Measurements from ENCODE around the gene SLC44A5. TPM values are rescaled to one million over a fixed set of nuclear protein-coding genes. Genes with fewer than 3 reads are reported as not detected.
"Not testable (repeated sequence)": the region's sequence is repeated elsewhere in the genome, so short reads cannot be mapped to it uniquely, and the experiment has no call there.

SLC44A5 gene
- total RNA-seq, 2 donors from 2014 or later = 3.6 to 5.4 TPM

GRCh38 chr1:75258351-75258750, 352.6 kb downstream of the SLC44A5 start:
- H3K27me3 ChIP-seq = no peaks in the 10 kb centered on the region
- H3K4me1 ChIP-seq = no peaks in the 10 kb centered on the region
- no peak overlapping the region for H3K4me3 ChIP-seq
- intact Hi-C loops (cut with DNase I) = loop anchor here (10.0 kb wide), 1 partner anchor 366 kb away; no protein-coding TSS in a partner anchor
- WGBS, 2 donors = 80 to 82% methylated on average over 2 to 4 of the region's 4 CpGs
- no peaks in the 10 kb centered on the region for H3K36me3 ChIP-seq (replicated peaks in 1 of 2; ENCODE audit: insufficient read depth in 1 of 2, low read depth in 2 of 2)
- DNase-seq = no peak
- ATAC-seq = no peak
- TF ChIP-seq POLR2A (IDR thresholded peaks at IDR 0.05) = no peak
- no peak for TF ChIP-seq CTCF (IDR thresholded peaks at IDR 0.05)
- no peaks in the 10 kb centered on the region for H3K9me3 ChIP-seq
- no peak overlapping the region for H3K27ac ChIP-seq

GRCh38 chr1:75257424-75257823, 353.5 kb downstream of the SLC44A5 start:
- H3K4me3 ChIP-seq = no peak overlapping the region

GRCh38 chr1:75250114-75250513, 360.8 kb downstream of the SLC44A5 start:
- ATAC-seq; H3K4me1 ChIP-seq; DNase-seq; H3K36me3 ChIP-seq (replicated peaks in 1 of 2; ENCODE audit: insufficient read depth in 1 of 2, low read depth in 2 of 2); H3K9me3 ChIP-seq; H3K27ac ChIP-seq; H3K4me3 ChIP-seq; H3K27me3 ChIP-seq: not testable (repeated sequence)
- 66 to 70% methylated on average over 4 of the region's 4 CpGs for WGBS, 2 donors
- intact Hi-C loops (cut with DNase I) = loop anchor here (10.0 kb wide), 1 partner anchor 375 kb away; no protein-coding TSS in a partner anchor

More at GRCh38 chr1:75257424-75257823, 353.5 kb downstream of the SLC44A5 start:
- Histone ChIP-seq H3K36me3 (replicated peaks in 1 of 2; ENCODE audit: insufficient read depth in 1 of 2, low read depth in 2 of 2) (no peaks in the 10 kb centered on the region), H3K27me3 (no peaks in the 10 kb centered on the region), H3K27ac (no peak overlapping the region), H3K9me3 (no peaks in the 10 kb centered on the region), H3K4me1 (no peaks in the 10 kb centered on the region)
- ATAC-seq = no peak
- no peak for DNase-seq
- TF ChIP-seq CTCF (IDR thresholded peaks at IDR 0.05) (no peak), POLR2A (IDR thresholded peaks at IDR 0.05) (no peak)
- intact Hi-C loops (cut with DNase I) = loop anchor here (10.0 kb wide), 1 partner anchor 367 kb away; no protein-coding TSS in a partner anchor
- WGBS, 2 donors = 58 to 70% methylated on average over 2 of the region's 2 CpGs

GRCh38 chr1:75245239-75245638, 365.7 kb downstream of the SLC44A5 start:
- no peak for DNase-seq
- intact Hi-C loops (cut with DNase I) = no loop called here
- ATAC-seq = no peak
- Histone ChIP-seq H3K4me3 (no peak overlapping the region), H3K4me1 (no peaks in the 10 kb centered on the region), H3K27ac (no peak overlapping the region), H3K36me3 (replicated peaks in 1 of 2; ENCODE audit: insufficient read depth in 1 of 2, low read depth in 2 of 2) (no peaks in the 10 kb centered on the region), H3K9me3 (no peaks in the 10 kb centered on the region), H3K27me3 (no peaks in the 10 kb centered on the region)
- TF ChIP-seq POLR2A (IDR thresholded peaks at IDR 0.05) = no peak
- no peak for TF ChIP-seq CTCF (IDR thresholded peaks at IDR 0.05)

- H3K4me1 ChIP-seq = no peaks in the 10 kb centered on the region
- no peaks in the 10 kb centered on the region for H3K36me3 ChIP-seq (replicated peaks in 1 of 2; ENCODE audit: insufficient read depth in 1 of 2, low read depth in 2 of 2)
- WGBS, 2 donors = 57 to 71% methylated on average over 1 of the region's 1 CpG
- intact Hi-C loops (cut with DNase I) = no loop called here
- DNase-seq = no peak
- H3K4me3 ChIP-seq = no peak overlapping the region
- H3K27me3 ChIP-seq = no peaks in the 10 kb centered on the region
- ATAC-seq = no peak
- TF ChIP-seq CTCF (IDR thresholded peaks at IDR 0.05) = no peak
- no peaks in the 10 kb centered on the region for H3K9me3 ChIP-seq
- no peak overlapping the region for H3K27ac ChIP-seq
These were observed 367.8 kb downstream of the SLC44A5 start for GRCh38 chr1:75243124-75243523.
